B cell (primary cell): ENCODE results near the gene TTC1. TPM values are rescaled to one million over a fixed set of nuclear protein-coding genes. Genes with fewer than 3 reads are reported as not detected.

Source experiments
- ATAC-seq: fragments of 200-7000 bp; cut with Tn5 transposase; one replicate; pipeline ENCODE4 v1.10.0; 2021; ENCODE audit warnings: low read depth, mild to moderate bottlenecking, moderate number of reproducible peaks, moderate library complexity
- CTCF ChIA-PET: fragments of 350-600 bp; sonication (Branson Sonifier 250); formaldehyde crosslinking; loops from one replicate; lab custom pipeline; 2021; ENCODE audit warnings: antibody characterized with exemption, inconsistent platforms; lab: Charles Lee
- POLR2A ChIA-PET: fragments of 350-600 bp; sonication (Branson Sonifier 250); formaldehyde crosslinking; loops from one replicate; lab custom pipeline; 2021; ENCODE audit warnings: antibody characterized with exemption; lab: Charles Lee
- DNase-seq: peaks from one replicate; pipeline ENCODE4 v3.0.0; 2013
- H2AFZ ChIP-seq: 2 replicates; pipeline ENCODE4 v1.6.1; 2012; ENCODE audit warnings: mild to moderate bottlenecking, low read depth, low read length; ENCODE audit not compliant: insufficient read depth, poor library complexity, severe bottlenecking
- H3K27ac ChIP-seq, 2 donors: 1 replicate in 1 of 2; 2 replicates in 1 of 2; pipeline ENCODE4 v1.5.1; 2012 to 2013; ENCODE audit warnings: low read length in 2 of 2, mild to moderate bottlenecking in 2 of 2, moderate library complexity in 1 of 2
- H3K27me3 ChIP-seq, 4 experiments: fragments of 200-600 bp in 1 of 4; sonication (generic) in 1 of 4; replicated peaks in 1 of 4; 1 replicate in 2 of 4; 2 replicates in 2 of 4; pipeline versions ENCODE4 v1.6.1 to v1.7.0; 2013 to 2016; ENCODE audit warnings: low read length in 3 of 4, mild to moderate bottlenecking in 2 of 4, mixed read lengths in 1 of 4, moderate library complexity in 1 of 4; ENCODE audit not compliant: insufficient read depth in 4 of 4, control insufficient read depth in 3 of 4; ENCODE audit errors: control extremely low read depth in 1 of 4
- H3K36me3 ChIP-seq, 2 experiments: replicated peaks in 1 of 2; 1 replicate in 1 of 2; 2 replicates in 1 of 2; pipeline versions ENCODE4 v1.6.1 to v1.7.1; 2013; ENCODE audit warnings: low read length in 1 of 2; ENCODE audit not compliant: insufficient read depth in 2 of 2, control insufficient read depth in 1 of 2; ENCODE audit errors: control extremely low read depth in 1 of 2, extremely low read depth in 1 of 2
- H3K4me1 ChIP-seq, 2 donors: fragments of 200-600 bp in 1 of 2; sonication (generic) in 1 of 2; 1 replicate in 1 of 2; 2 replicates in 1 of 2; pipeline versions ENCODE4 v1.5.1 to v1.6.1; 2013 to 2017; ENCODE audit warnings: low read length in 2 of 2; ENCODE audit not compliant: control insufficient read depth in 2 of 2, insufficient read depth in 2 of 2
- H3K4me2 ChIP-seq: replicated peaks from 2 replicates; pipeline ENCODE3; 2012; ENCODE audit warnings: mild to moderate bottlenecking, low read depth, low read length; ENCODE audit not compliant: poor library complexity, severe bottlenecking
- H3K4me3 ChIP-seq, 5 experiments: fragments of 200-600 bp in 1 of 5; sonication (generic) in 1 of 5; 1 replicate in 3 of 5; 2 replicates in 2 of 5; pipeline versions ENCODE4 v1.5.1 to v1.7.0; 2011 to 2016; ENCODE audit warnings: low read length in 4 of 5, mild to moderate bottlenecking in 4 of 5, low read depth in 2 of 5, control low read depth in 1 of 5, moderate library complexity in 1 of 5; ENCODE audit not compliant: insufficient read depth in 1 of 5; ENCODE audit errors: control extremely low read depth in 1 of 5, extremely low read depth in 1 of 5
- H3K79me2 ChIP-seq: fragments of 200-600 bp; sonication (generic); one replicate; pipeline ENCODE4 v1.6.0; 2016; ENCODE audit warnings: low read length; ENCODE audit not compliant: control insufficient read depth, insufficient read depth
- H3K9ac ChIP-seq: fragments of 200-600 bp; sonication (generic); 2 replicates; pipeline ENCODE4 v1.6.1; 2017; ENCODE audit warnings: mild to moderate bottlenecking, low read length, moderate library complexity
- H3K9me3 ChIP-seq, 3 donors: one replicate each; pipeline versions ENCODE4 v1.6.1 to v1.7.1; 2013; ENCODE audit warnings: low read length in 2 of 3; ENCODE audit not compliant: control insufficient read depth in 2 of 3, insufficient read depth in 1 of 3; ENCODE audit errors: control extremely low read depth in 1 of 3
- H4K20me1 ChIP-seq: 2 replicates; pipeline ENCODE4 v1.6.0; 2012; ENCODE audit warnings: mild to moderate bottlenecking, low read length; ENCODE audit not compliant: insufficient read depth, control insufficient read depth, poor library complexity, severe bottlenecking
- H3K27ac Mint-ChIP-seq: one replicate; pipeline ENCODE4 v1.8.0; 2021; ENCODE audit warnings: mixed read lengths
- H3K27me3 Mint-ChIP-seq: one replicate; pipeline ENCODE4 v1.8.0; 2021; ENCODE audit warnings: mixed read lengths
- H3K4me1 Mint-ChIP-seq: one replicate; pipeline ENCODE4 v1.8.0; 2021; ENCODE audit warnings: mixed read lengths
- H3K4me3 Mint-ChIP-seq: one replicate; pipeline ENCODE4 v1.8.0; 2021; ENCODE audit warnings: mixed read lengths
- H3K9me3 Mint-ChIP-seq: one replicate; pipeline ENCODE4 v1.8.0; 2022; ENCODE audit warnings: mixed read lengths; ENCODE audit not compliant: insufficient read depth
- CTCF ChIP-seq: fragments of 200-600 bp; IDR thresholded peaks from one replicate; pipeline ENCODE4 v1.8.0; 2022; ENCODE audit warnings: antibody characterized with exemption, mild to moderate bottlenecking
- EZH2 ChIP-seq: IDR thresholded peaks from 2 replicates; pipeline ENCODE4 v1.6.1; 2012; ENCODE audit warnings: borderline replicate concordance, low read depth, mild to moderate bottlenecking, moderate library complexity, low read length; ENCODE audit not compliant: insufficient read depth, poor library complexity, severe bottlenecking
- WGBS: methylation state at CpG from one replicate; pipeline ENCODE4 v1.1.5; 2013; ENCODE audit warnings: missing lambda C conversion rate; ENCODE audit not compliant: insufficient coverage; 5-methylcytosine and 5-hydroxymethylcytosine counted together
- intact Hi-C: fragments of 100-400 bp; cut with micrococcal nuclease; formaldehyde crosslinking; loops from one replicate; pipeline ENCODE4 v1.10.0; 2022
- polyA plus RNA-seq: library from polyadenylated mRNA; depleted of rRNA; stranded (reverse); fragments of >200 nt; gene quantifications from 2 replicates; pipeline ENCODE4 v1.2.3, GENCODE V29; 2012
- total RNA-seq, 2 donors: library from RNA; stranded (reverse); fragments of 120-200 nt in 1 of 2; gene quantifications; 1 replicate in 1 of 2; 2 replicates in 1 of 2; pipeline versions ENCODE4 v1.2.3 to v1.2.4, GENCODE V29; 2013 to 2022

TTC1 gene
- total and polyA plus RNA-seq, 2 donors (not counting 1 experiment from before 2014, with no cell fraction given), result 12.1 to 40.4 TPM

- Histone ChIP-seq H3K4me3 (no peak overlapping the region), H2AFZ (no peak overlapping the region), H4K20me1 (peaks cover 19% of the 10 kb centered on the region), H3K9me3 (no peaks in the 10 kb centered on the region), H3K36me3 (peaks cover 9 to 50% of the 10 kb centered on the region in 2 experiments), H3K79me2 (peaks cover 20% of the 10 kb centered on the region), H3K4me1 (no peaks in the 10 kb centered on the region), H3K9ac (no peak overlapping the region), H3K4me2 (no peak overlapping the region), H3K27me3 (no peaks in the 10 kb centered on the region), H3K27ac (no peak overlapping the region)
- DNase-seq (no peak), ATAC-seq (no peak)
- H3K4me1 Mint-ChIP-seq, result no peaks in the 10 kb centered on the region
- TF ChIP-seq EZH2 (no peak), CTCF (no peak)
- H3K4me3 Mint-ChIP-seq, result no peak overlapping the region
- ChIA-PET POLR2A (no interaction called here), CTCF (interaction anchor here (1.0 to 1.9 kb wide), 2 partner anchors 8 to 316 kb away, joined by 3 to 8 read pairs; no protein-coding TSS in a partner anchor)
- no peaks in the 10 kb centered on the region for H3K27me3 Mint-ChIP-seq
- intact Hi-C loops, result no loop called here
- H3K9me3 Mint-ChIP-seq, result no peaks in the 10 kb centered on the region
- no peak overlapping the region for H3K27ac Mint-ChIP-seq
- WGBS, result no CpG with 5 or more reads among the region's 3 CpGs
Observed at GRCh38 chr5:160029540-160030139, 20.7 kb downstream of the TTC1 start.

GRCh38 chr5:160030631-160031377, 21.9 kb downstream of the TTC1 start:
- no peaks in the 10 kb centered on the region for H3K27me3 ChIP-seq
- intact Hi-C loops, result no loop called here

More at GRCh38 chr5:160030631-160031377, 21.9 kb downstream of the TTC1 start:
- Mint-ChIP-seq H3K4me3 (no peak overlapping the region), H3K27me3 (no peaks in the 10 kb centered on the region), H3K9me3 (no peaks in the 10 kb centered on the region), H3K4me1 (no peaks in the 10 kb centered on the region), H3K27ac (no peak overlapping the region)
- WGBS, result 100% methylated on average over 2 of the region's 3 CpGs
- DNase-seq (no peak), ATAC-seq (no peak)
- TF ChIP-seq EZH2 (no peak), CTCF (no peak)
- Histone ChIP-seq H3K4me1 (no peaks in the 10 kb centered on the region), H3K27ac (no peak overlapping the region), H2AFZ (no peak overlapping the region), H3K9ac (no peak overlapping the region), H3K4me3 (no peak overlapping the region), H4K20me1 (peaks cover 19% of the 10 kb centered on the region), H3K9me3 (no peaks in the 10 kb centered on the region), H3K36me3 (peaks cover 9 to 51% of the 10 kb centered on the region in 2 experiments), H3K79me2 (peaks cover 19% of the 10 kb centered on the region), H3K4me2 (no peak overlapping the region)
- ChIA-PET POLR2A (no interaction called here), CTCF (interaction anchor here (1.0 to 1.9 kb wide), 2 partner anchors 9 to 315 kb away, joined by 3 to 8 read pairs; no protein-coding TSS in a partner anchor)
